ENCODE data around the gene SIN3A.
"Not testable (repeated sequence)": the region's sequence is repeated elsewhere in the genome, so short reads cannot be mapped to it uniquely, and the experiment has no call there.

SIN3A gene

GRCh38 chr15:75333654-75334419 lies 117.7 kb downstream of the SIN3A start:
- DNase-seq (ENCODE audit: low read depth), result not testable (repeated sequence)

GRCh38 chr15:75332093-75332492 lies 119.4 kb downstream of the SIN3A start:
- DNase-seq (ENCODE audit: low read depth), result not testable (repeated sequence)

- no peak for DNase-seq (ENCODE audit: low read depth)
These were observed 121.9 kb downstream of the SIN3A start for GRCh38 chr15:75329571-75329970.

- DNase-seq (ENCODE audit: low read depth), result no peak
These were observed 122.8 kb downstream of the SIN3A start for GRCh38 chr15:75328493-75329314.

- DNase-seq (ENCODE audit: low read depth), result no peak
These were observed 124.0 kb downstream of the SIN3A start for GRCh38 chr15:75327491-75327890.

- no peak for DNase-seq (ENCODE audit: low read depth)
These were observed 124.5 kb downstream of the SIN3A start for GRCh38 chr15:75327005-75327404.

GRCh38 chr15:75325922-75326321 lies 125.6 kb downstream of the SIN3A start:
- DNase-seq (ENCODE audit: low read depth), result no peak

GRCh38 chr15:75321711-75322110 lies 129.8 kb downstream of the SIN3A start:
- no peak for DNase-seq (ENCODE audit: low read depth)
